GM18502 (cell line): ENCODE results near the gene OGG1.

Experiments used
- ATAC-seq: cut with Tn5 transposase; IDR thresholded peaks from one replicate; pipeline ENCODE4 v1.9.1; 2021; ENCODE audit warnings: mild to moderate bottlenecking; ENCODE audit not compliant: unreplicated experiment, poor library complexity

OGG1 gene

GRCh38 chr3:9749645-9750555, at the start of gene OGG1:
TSS of gene OGG1 (plus strand) at chr3:9749952. CDS start at chr3:9750287, 335 bp downstream.
- peak; percentile 94 for ATAC-seq

- ATAC-seq: no peak
These were observed 49.2 kb upstream of the OGG1 start for GRCh38 chr3:9700536-9700935.

GRCh38 chr3:9701006-9701405, 48.7 kb upstream of the OGG1 start:
- ATAC-seq: no peak

DNA sequence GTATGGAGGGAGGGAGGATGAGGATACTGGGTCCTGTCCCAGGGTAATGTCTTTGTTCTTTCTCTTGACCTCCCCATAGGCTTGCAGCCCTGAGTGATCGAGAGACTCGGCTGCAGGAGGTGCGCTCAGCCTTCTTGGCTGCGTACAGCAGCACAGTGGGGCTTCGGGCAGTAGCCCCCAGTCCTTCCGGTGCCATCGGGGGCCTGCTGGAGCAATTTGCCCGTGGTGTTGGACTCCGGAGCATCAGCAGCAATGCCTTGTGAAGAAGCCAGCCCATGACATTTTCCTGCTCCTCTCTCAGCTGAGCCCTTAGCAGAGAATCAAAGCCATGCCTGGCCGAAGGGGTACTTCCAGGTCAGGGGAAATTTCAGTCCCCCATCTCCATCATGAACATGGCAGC, 48.0 kb upstream of the OGG1 start:
- no peak for ATAC-seq

DNA sequence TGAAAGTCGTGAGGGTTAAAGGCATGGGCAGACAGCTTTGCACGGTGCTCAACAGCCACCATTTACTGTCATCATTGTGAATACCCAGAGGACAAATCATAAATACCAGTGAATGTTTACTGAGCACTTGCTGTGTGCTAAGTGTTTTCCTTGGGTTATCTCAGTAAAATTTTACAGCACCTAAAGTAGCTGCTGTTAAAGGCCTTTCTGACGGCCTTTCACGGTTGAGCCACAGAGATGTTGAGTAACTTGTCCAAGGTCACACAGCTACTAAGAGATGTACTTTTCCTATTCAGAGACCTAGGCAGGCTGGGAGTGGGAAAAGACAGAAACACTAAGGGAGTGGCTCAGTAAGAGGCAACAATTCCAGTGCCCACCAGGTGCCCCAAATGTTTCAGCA, 46.5 kb upstream of the OGG1 start:
- no peak for ATAC-seq

- ATAC-seq: no peak
These were observed 45.9 kb upstream of the OGG1 start, which contains the start of gene CPNE9 for GRCh38 chr3:9703736-9704346. TSS of gene CPNE9 (plus strand) at chr3:9703833. CDS start at chr3:9703997, 164 bp downstream.

- no peak for ATAC-seq
These were observed 45.1 kb upstream of the OGG1 start for GRCh38 chr3:9704347-9705322.

DNA sequence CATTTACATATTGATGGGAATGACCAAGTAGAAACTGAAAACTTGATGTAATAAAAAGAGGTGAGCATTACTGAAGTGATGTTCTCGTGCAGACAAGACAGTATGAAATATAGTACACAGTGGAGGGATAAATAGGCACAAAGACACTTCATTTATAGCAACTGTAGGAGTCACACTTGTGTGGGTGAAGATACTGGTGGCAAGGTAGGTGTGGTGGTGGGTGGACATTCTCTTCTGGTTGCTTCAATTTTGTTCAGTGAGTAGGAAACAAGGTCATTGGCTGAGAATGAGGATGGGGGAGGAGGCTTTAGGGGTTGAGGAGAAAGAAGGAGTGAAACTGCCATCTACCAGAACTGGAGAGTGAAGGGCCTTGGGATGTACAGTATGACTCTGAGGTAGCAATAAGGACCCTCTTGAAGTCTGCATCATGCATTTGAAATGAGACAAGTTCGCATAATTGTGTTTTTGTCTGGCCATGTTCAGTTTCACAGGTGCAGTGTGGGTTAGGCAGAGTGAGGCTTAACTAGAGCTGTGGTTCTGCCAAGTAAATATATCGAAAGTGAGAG, 39.5 kb upstream of the OGG1 start:
- no peak for ATAC-seq

- ATAC-seq: no peak
These were observed 37.3 kb upstream of the OGG1 start for GRCh38 chr3:9712415-9712814.

GRCh38 chr3:9713142-9713541, 36.6 kb upstream of the OGG1 start:
- no peak for ATAC-seq

- ATAC-seq: no peak
These were observed 34.6 kb upstream of the OGG1 start for GRCh38 chr3:9715136-9715535.

DNA sequence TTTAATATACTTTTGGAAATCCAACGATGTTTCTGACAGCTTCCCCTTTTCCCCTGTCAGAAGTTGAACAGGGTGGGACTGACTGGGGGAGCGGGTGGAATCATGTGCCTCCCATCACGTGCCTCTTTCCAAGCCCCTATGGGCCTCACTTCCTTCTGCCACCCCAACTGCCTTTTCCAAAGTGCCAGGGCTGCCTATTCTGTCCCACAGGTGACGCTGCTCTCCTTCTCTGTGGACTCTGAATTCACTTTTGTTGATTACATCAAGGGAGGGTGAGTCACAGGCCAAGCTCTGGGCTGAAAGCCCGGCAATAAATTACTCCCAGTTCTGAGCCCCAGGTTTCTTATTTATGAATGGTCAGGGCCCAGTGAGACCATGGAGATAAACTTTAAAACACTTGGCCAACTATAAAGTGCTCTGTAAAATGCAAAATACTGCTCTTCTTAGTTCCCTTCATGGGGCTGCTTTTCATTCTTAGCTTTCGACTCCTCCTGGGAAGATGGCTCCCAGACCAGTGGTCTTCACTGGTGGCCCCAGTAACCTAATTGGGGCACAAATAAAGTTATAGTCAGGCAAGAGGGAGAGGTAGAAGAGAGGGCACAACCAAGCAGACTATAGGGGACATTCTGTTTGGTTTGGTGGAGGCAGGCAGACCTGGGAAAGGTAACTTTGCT, 33.9 kb upstream of the OGG1 start:
- no peak for ATAC-seq

DNA sequence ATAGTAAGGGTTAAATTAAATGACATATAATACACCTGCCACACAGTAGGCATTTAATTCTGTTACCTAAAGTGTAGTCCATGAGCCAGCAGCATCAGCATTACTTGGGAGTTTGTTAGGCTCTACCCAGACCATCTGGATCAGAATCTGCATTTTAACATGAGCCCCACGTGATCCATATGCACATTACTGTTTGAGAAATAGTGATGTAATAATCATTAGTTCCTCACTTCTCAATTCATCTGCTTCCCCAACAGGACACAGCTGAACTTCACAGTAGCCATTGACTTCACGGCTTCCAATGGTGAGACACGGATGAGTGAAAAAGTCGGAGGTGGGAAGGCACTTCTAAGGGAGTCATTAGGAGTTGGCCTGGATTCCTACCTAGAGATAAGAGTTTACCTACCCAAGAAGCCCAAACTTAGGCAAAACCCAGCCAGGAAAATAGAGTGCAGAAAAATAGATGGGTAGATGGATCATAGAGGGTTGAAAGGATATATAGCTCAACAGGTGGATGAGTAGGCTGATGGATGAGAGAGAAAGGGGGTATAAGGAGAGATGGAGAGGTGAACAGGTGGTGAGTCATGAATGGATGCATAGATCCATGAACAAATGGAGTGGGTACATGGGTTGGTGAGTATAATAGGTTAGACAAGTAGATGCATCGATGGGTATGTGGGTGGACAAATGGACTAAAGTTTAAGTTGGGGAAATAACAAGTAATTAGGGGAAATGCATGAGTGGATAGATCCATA, 32.8 kb upstream of the OGG1 start:
- ATAC-seq: no peak

DNA sequence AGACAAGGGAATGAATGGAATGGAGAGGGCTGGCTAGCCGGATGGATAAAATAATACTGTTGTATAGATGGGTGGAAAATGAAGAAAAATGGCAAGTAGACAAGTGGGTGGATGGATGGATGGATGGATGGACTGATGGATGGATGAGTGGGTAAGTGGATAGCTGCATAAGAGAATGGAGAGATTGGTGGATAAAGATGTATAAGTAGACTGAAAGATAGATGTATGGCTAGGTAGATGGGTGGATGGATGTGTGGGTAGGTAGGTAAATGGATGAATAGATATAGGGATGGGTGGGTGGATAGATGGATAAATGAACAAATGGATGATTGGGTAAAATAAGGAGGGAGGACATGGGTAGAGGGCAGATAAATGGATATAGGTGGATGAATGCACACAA, 32.2 kb upstream of the OGG1 start:
- no peak for ATAC-seq

DNA sequence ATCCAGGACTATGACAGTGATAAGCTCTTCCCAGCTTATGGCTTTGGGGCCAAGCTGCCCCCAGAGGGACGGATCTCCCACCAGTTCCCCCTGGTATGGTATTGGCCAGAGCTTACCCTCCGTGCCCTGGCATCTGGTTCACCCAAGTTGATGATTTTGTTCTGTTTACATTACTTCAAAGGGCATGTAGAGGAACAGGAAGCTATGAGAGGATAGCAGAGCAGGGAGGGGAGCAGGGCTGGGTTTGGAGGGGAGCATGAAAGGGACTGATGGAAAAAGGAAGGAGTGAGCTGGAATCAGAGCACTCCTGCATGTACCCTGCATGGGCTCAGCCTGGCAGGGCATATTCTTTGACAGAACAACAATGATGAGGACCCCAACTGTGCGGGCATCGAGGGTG, 31.6 kb upstream of the OGG1 start:
- ATAC-seq: no peak

DNA sequence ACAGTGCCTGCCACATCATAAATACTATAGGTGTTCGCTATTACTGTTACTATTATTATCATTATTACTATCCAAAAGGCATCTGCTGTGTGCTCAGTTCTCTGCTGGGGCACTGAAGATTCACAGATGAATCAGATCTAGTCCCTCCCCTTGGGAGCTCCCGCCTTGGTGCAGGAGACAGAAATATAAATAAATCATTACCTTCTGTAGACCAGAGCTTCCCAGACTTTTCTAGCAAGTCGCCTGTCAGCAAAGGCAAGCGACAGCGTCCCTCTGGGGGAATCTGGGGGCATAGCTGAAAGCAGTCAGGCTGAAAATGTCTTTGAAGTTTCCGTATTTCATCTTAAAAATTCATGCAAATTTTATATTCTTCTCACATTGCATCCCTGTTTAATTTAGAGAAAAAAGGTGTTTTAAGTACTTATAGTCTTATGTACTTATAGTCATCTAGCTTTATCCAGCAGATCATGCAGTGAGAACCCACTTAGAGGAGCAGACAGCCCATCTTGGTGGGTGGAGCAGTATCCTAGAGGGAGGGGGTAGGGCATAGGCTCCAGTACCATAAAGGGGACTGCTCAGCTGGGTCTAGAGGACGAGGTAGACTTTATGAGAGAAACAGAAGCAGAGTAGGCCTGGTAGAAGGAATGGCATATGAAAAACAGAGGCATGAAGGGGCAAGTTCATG, 28.6 kb upstream of the OGG1 start:
- no peak for ATAC-seq

DNA sequence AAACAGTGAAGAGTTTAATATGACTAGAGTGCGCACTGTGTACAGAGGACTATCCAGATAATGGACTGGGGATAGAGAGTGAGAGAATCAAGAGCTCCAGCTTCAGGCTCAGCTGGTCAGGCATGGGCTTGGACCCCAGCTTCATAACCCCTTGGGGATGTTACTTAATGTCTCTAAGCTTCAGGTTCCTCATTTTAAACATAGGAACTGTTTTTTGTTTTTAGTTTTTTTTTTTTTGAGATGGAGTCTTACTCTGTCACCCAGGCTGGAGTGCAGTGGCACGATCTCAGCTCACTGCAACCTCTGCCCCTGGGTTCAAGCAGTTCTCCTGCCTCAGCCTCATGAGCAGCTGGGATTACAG, 28.1 kb upstream of the OGG1 start:
- ATAC-seq: no peak

DNA sequence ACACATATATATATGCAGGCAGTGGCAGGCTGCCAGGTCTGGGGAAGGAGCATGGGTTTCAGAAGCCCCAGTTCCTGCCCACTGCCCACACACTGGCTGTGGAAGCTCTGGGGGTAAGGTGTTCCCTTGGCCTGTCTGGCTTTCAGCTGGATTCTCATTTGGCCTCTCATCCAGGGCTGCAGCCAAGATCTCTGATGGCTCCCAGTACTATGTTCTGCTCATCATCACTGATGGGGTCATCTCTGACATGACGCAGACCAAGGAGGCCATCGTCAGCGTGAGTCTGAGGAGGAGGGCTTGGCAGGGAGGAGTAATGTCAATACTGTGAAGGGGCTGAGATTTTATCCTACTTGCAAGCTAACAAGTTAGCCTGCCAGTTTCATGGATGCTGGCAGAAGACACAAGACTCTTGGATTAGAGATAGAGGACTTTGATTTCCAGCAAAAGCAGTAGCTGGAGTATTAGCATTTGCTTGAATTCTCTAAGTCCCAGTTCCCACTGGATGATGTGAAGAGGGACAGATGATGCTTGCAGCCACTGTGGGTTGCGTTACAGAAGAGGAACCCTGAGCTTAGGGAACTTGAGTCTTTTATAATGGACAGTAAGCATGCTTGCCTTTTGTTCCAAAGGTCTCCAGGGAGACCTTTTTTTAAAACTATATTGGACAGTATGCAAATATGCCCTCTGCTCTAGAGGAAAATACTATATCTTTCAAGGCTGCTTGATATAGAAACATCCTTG, 23.8 kb upstream of the OGG1 start:
- no peak for ATAC-seq
